Measurements from ENCODE around the gene PRC1. TPM values are rescaled to one million over a fixed set of nuclear protein-coding genes. Genes with fewer than 3 reads are reported as not detected.

Gene PRC1
- polyA plus RNA-seq, 1 experiment, result 199 TPM

- POLR2A ChIA-PET, result no interaction called here
- DNase-seq (ENCODE audit: low read depth), result no peak
- TF ChIP-seq CTCF (IDR thresholded peaks at IDR 0.05; ENCODE audit: insufficient read depth, low read depth, low read length), result no peak
- H3K36me3 ChIP-seq (ENCODE audit: control insufficient read depth, insufficient read depth, low read length), result peaks cover 5% of the 10 kb centered on the region
- H3K4me3 ChIP-seq (ENCODE audit: low read depth, low read length), result no peak overlapping the region
- no peaks in the 10 kb centered on the region for H3K27me3 ChIP-seq (ENCODE audit: control insufficient read depth, insufficient read depth, low read length)
- CTCF ChIA-PET, result interaction anchor here (0.6 to 1.8 kb wide), 3 partner anchors 10 to 541 kb away, joined by 4 to 6 read pairs (median 4); no protein-coding TSS in a partner anchor
These were observed 24.1 kb downstream of the PRC1 start for GRCh38 chr15:90970274-90970673.

- ChIA-PET POLR2A (no interaction called here), CTCF (interaction anchor here (1.8 to 3.6 kb wide), 2 partner anchors 12 to 33 kb away, joined by 7 to 27 read pairs; partner anchors contain the start of gene UNC45A)
- no peak overlapping the region for H3K4me3 ChIP-seq (ENCODE audit: low read depth, low read length)
- no peak for DNase-seq (ENCODE audit: low read depth)
- H3K27me3 ChIP-seq (ENCODE audit: control insufficient read depth, insufficient read depth, low read length), result no peaks in the 10 kb centered on the region
- no peak for TF ChIP-seq CTCF (IDR thresholded peaks at IDR 0.05; ENCODE audit: insufficient read depth, low read depth, low read length)
- peaks cover 4% of the 10 kb centered on the region for H3K36me3 ChIP-seq (ENCODE audit: control insufficient read depth, insufficient read depth, low read length)
These were observed 25.9 kb downstream of the PRC1 start for GRCh38 chr15:90968434-90968833.

GRCh38 chr15:90967206-90967605, 27.1 kb downstream of the PRC1 start:
- H3K36me3 ChIP-seq (ENCODE audit: control insufficient read depth, insufficient read depth, low read length), result peaks cover 4% of the 10 kb centered on the region
- no peaks in the 10 kb centered on the region for H3K27me3 ChIP-seq (ENCODE audit: control insufficient read depth, insufficient read depth, low read length)
- no peak overlapping the region for H3K4me3 ChIP-seq (ENCODE audit: low read depth, low read length)
- no peak for TF ChIP-seq CTCF (IDR thresholded peaks at IDR 0.05; ENCODE audit: insufficient read depth, low read depth, low read length)
- ChIA-PET CTCF (interaction anchor here (1.5 to 3.6 kb wide), 2 partner anchors 10 to 89 kb away, joined by 3 to 27 read pairs; no protein-coding TSS in a partner anchor), POLR2A (no interaction called here)
- DNase-seq (ENCODE audit: low read depth), result no peak

GRCh38 chr15:90966262-90966661, 28.1 kb downstream of the PRC1 start:
- CTCF ChIA-PET, result interaction anchor here (0.8 to 3.6 kb wide), 6 partner anchors 9 to 90 kb away, joined by 3 to 27 read pairs (median 4); partner anchors contain the start of gene UNC45A

GRCh38 chr15:90962021-90962420, 32.3 kb downstream of the PRC1 start:
- Histone ChIP-seq H3K36me3 (ENCODE audit: control insufficient read depth, insufficient read depth, low read length) (peaks cover 12% of the 10 kb centered on the region), H3K4me3 (ENCODE audit: low read depth, low read length) (no peak overlapping the region), H3K27me3 (ENCODE audit: control insufficient read depth, insufficient read depth, low read length) (no peaks in the 10 kb centered on the region)
- POLR2A ChIA-PET, result no interaction called here
- TF ChIP-seq CTCF (IDR thresholded peaks at IDR 0.05; ENCODE audit: insufficient read depth, low read depth, low read length), result no peak
- no peak for DNase-seq (ENCODE audit: low read depth)
- CTCF ChIA-PET, result interaction anchor here (9.3 kb wide), 1 partner anchor 89 kb away, joined by 122 read pairs; no protein-coding TSS in a partner anchor

More at GRCh38 chr15:90966262-90966661, 28.1 kb downstream of the PRC1 start:
- no peak for DNase-seq (ENCODE audit: low read depth)
- Histone ChIP-seq H3K27me3 (ENCODE audit: control insufficient read depth, insufficient read depth, low read length) (no peaks in the 10 kb centered on the region), H3K36me3 (ENCODE audit: control insufficient read depth, insufficient read depth, low read length) (peaks cover 12% of the 10 kb centered on the region), H3K4me3 (ENCODE audit: low read depth, low read length) (no peak overlapping the region)
- POLR2A ChIA-PET, result no interaction called here
- no peak for TF ChIP-seq CTCF (IDR thresholded peaks at IDR 0.05; ENCODE audit: insufficient read depth, low read depth, low read length)

Data from BJ (cell line).